Chondrocyte (in vitro differentiated cells): Measurements from ENCODE around the gene FGF12. TPM values are rescaled to one million over a fixed set of nuclear protein-coding genes. Genes with fewer than 3 reads are reported as not detected.

ENCODE experiments used
- DNase-seq: peaks from one replicate; pipeline ENCODE4 v3.0.0; 2021; ENCODE audit warnings: mixed read lengths, low spot score
- H3K27ac Mint-ChIP-seq: one replicate; pipeline ENCODE4 v1.8.0; 2021; ENCODE audit warnings: mild to moderate bottlenecking, moderate library complexity, mixed read lengths; ENCODE audit not compliant: unreplicated experiment
- H3K27me3 Mint-ChIP-seq: 2 replicates; pipeline ENCODE4 v1.8.0; 2021; ENCODE audit warnings: low read depth, mixed read lengths
- H3K36me3 Mint-ChIP-seq: 2 replicates; pipeline ENCODE4 v1.8.0; 2021; ENCODE audit warnings: low read depth, mixed read lengths
- H3K4me1 Mint-ChIP-seq: 2 replicates; pipeline ENCODE4 v1.8.0; 2021; ENCODE audit warnings: low read depth, mild to moderate bottlenecking, mixed read lengths
- H3K4me3 Mint-ChIP-seq: one replicate; pipeline ENCODE4 v1.8.0; 2021; ENCODE audit warnings: mild to moderate bottlenecking, moderate library complexity, mixed read lengths; ENCODE audit not compliant: unreplicated experiment
- H3K9me3 Mint-ChIP-seq: 2 replicates; pipeline ENCODE4 v1.8.0; 2021; ENCODE audit warnings: low read depth, mixed read lengths
- CTCF ChIP-seq: fragments of 200-600 bp; sonication (generic); IDR thresholded peaks from 2 replicates; pipeline ENCODE4 v1.5.0; 2021; ENCODE audit warnings: antibody characterized with exemption, mild to moderate bottlenecking, moderate library complexity
- total RNA-seq: library from RNA; stranded (reverse); gene quantifications from 3 replicates; pipeline ENCODE4 v1.2.1, GENCODE V29; 2021

The FGF12 gene
- total RNA-seq, 1 donor from 2014 or later = 0.15 TPM

GRCh38 chr3:192621909-192622308, 105.4 kb downstream of the FGF12 start:
- H3K27ac Mint-ChIP-seq = no peak overlapping the region
- peaks cover 4% of the 10 kb centered on the region for H3K27me3 Mint-ChIP-seq
- no peaks in the 10 kb centered on the region for H3K9me3 Mint-ChIP-seq
- no peak overlapping the region for H3K4me3 Mint-ChIP-seq
- TF ChIP-seq CTCF = no peak
- H3K36me3 Mint-ChIP-seq = no peaks in the 10 kb centered on the region
- DNase-seq = no peak
- H3K4me1 Mint-ChIP-seq = no peaks in the 10 kb centered on the region

GRCh38 chr3:192620275-192620674, 107.1 kb downstream of the FGF12 start:
- Mint-ChIP-seq H3K27ac (no peak overlapping the region), H3K4me3 (no peak overlapping the region), H3K27me3 (peaks cover 7% of the 10 kb centered on the region), H3K4me1 (no peaks in the 10 kb centered on the region), H3K36me3 (no peaks in the 10 kb centered on the region), H3K9me3 (no peaks in the 10 kb centered on the region)
- DNase-seq = no peak
- TF ChIP-seq CTCF = no peak

GRCh38 chr3:192611411-192611810, 115.9 kb downstream of the FGF12 start:
- Mint-ChIP-seq H3K4me3 (no peak overlapping the region), H3K9me3 (no peaks in the 10 kb centered on the region), H3K36me3 (no peaks in the 10 kb centered on the region), H3K27ac (no peak overlapping the region), H3K4me1 (no peaks in the 10 kb centered on the region), H3K27me3 (peaks cover 8% of the 10 kb centered on the region)
- no peak for TF ChIP-seq CTCF
- DNase-seq = no peak

GRCh38 chr3:192608726-192609600, 118.4 kb downstream of the FGF12 start:
- H3K27me3 Mint-ChIP-seq = peaks cover 5% of the 10 kb centered on the region
- no peaks in the 10 kb centered on the region for H3K9me3 Mint-ChIP-seq
- DNase-seq = no peak
- H3K27ac Mint-ChIP-seq = no peak overlapping the region
- no peak overlapping the region for H3K4me3 Mint-ChIP-seq
- TF ChIP-seq CTCF = no peak
- H3K36me3 Mint-ChIP-seq = no peaks in the 10 kb centered on the region
- no peaks in the 10 kb centered on the region for H3K4me1 Mint-ChIP-seq

GRCh38 chr3:192607798-192608197, 119.5 kb downstream of the FGF12 start:
- H3K36me3 Mint-ChIP-seq = no peaks in the 10 kb centered on the region
- H3K27me3 Mint-ChIP-seq = peaks cover under 1% of the 10 kb centered on the region
- H3K9me3 Mint-ChIP-seq = peaks cover 6% of the 10 kb centered on the region
- no peak overlapping the region for H3K27ac Mint-ChIP-seq
- DNase-seq = no peak
- no peak overlapping the region for H3K4me3 Mint-ChIP-seq
- H3K4me1 Mint-ChIP-seq = no peaks in the 10 kb centered on the region
- no peak for TF ChIP-seq CTCF
